Measurements from ENCODE around the gene ADGRV1.
"Not testable (repeated sequence)": the region's sequence is repeated elsewhere in the genome, so short reads cannot be mapped to it uniquely, and the experiment has no call there.

ADGRV1 gene

GRCh38 chr5:90581956-90582355 lies 23.4 kb downstream of the ADGRV1 start:
- Histone ChIP-seq H3K4me1 (ENCODE audit: control insufficient read depth, insufficient read depth, low read length) (no peaks in the 10 kb centered on the region), H3K4me3 (ENCODE audit: low read length) (no peak overlapping the region), H3K9me3 (ENCODE audit: control insufficient read depth, low read length) (no peaks in the 10 kb centered on the region), H3K36me3 (ENCODE audit: control insufficient read depth, insufficient read depth, low read length) (no peaks in the 10 kb centered on the region), H3K9ac (ENCODE audit: low read length) (no peak overlapping the region), H3K27me3 (ENCODE audit: control insufficient read depth, insufficient read depth, low read length) (no peaks in the 10 kb centered on the region)

GRCh38 chr5:90585337-90585986 lies 26.9 kb downstream of the ADGRV1 start:
- Histone ChIP-seq H3K4me1 (ENCODE audit: control insufficient read depth, insufficient read depth, low read length) (no peaks in the 10 kb centered on the region), H3K4me3 (ENCODE audit: low read length) (no peak overlapping the region), H3K36me3 (ENCODE audit: control insufficient read depth, insufficient read depth, low read length) (no peaks in the 10 kb centered on the region), H3K9ac (ENCODE audit: low read length) (no peak overlapping the region), H3K9me3 (ENCODE audit: control insufficient read depth, low read length) (no peaks in the 10 kb centered on the region), H3K27me3 (ENCODE audit: control insufficient read depth, insufficient read depth, low read length) (no peaks in the 10 kb centered on the region)

- no peaks in the 10 kb centered on the region for H3K4me1 ChIP-seq (ENCODE audit: control insufficient read depth, insufficient read depth, low read length)
- H3K9ac ChIP-seq (ENCODE audit: low read length) = no peak overlapping the region
- no peaks in the 10 kb centered on the region for H3K9me3 ChIP-seq (ENCODE audit: control insufficient read depth, low read length)
- H3K36me3 ChIP-seq (ENCODE audit: control insufficient read depth, insufficient read depth, low read length) = no peaks in the 10 kb centered on the region
- H3K27me3 ChIP-seq (ENCODE audit: control insufficient read depth, insufficient read depth, low read length) = no peaks in the 10 kb centered on the region
- no peak overlapping the region for H3K4me3 ChIP-seq (ENCODE audit: low read length)
Measured at GRCh38 chr5:90586469-90586868, 27.9 kb downstream of the ADGRV1 start.

- no peaks in the 10 kb centered on the region for H3K36me3 ChIP-seq (ENCODE audit: control insufficient read depth, insufficient read depth, low read length)
- H3K4me3 ChIP-seq (ENCODE audit: low read length) = no peak overlapping the region
- H3K4me1 ChIP-seq (ENCODE audit: control insufficient read depth, insufficient read depth, low read length) = no peaks in the 10 kb centered on the region
- no peaks in the 10 kb centered on the region for H3K27me3 ChIP-seq (ENCODE audit: control insufficient read depth, insufficient read depth, low read length)
- H3K9me3 ChIP-seq (ENCODE audit: control insufficient read depth, low read length) = no peaks in the 10 kb centered on the region
- H3K9ac ChIP-seq (ENCODE audit: low read length) = no peak overlapping the region
Measured at GRCh38 chr5:90590170-90590569, 31.6 kb downstream of the ADGRV1 start.

GRCh38 chr5:90593083-90593482 lies 34.5 kb downstream of the ADGRV1 start:
- H3K9me3 ChIP-seq (ENCODE audit: control insufficient read depth, low read length); H3K4me1 ChIP-seq (ENCODE audit: control insufficient read depth, insufficient read depth, low read length); H3K4me3 ChIP-seq (ENCODE audit: low read length); H3K9ac ChIP-seq (ENCODE audit: low read length); H3K27me3 ChIP-seq (ENCODE audit: control insufficient read depth, insufficient read depth, low read length); H3K36me3 ChIP-seq (ENCODE audit: control insufficient read depth, insufficient read depth, low read length): not testable (repeated sequence)

- H3K27me3 ChIP-seq (ENCODE audit: control insufficient read depth, insufficient read depth, low read length); H3K9ac ChIP-seq (ENCODE audit: low read length); H3K4me3 ChIP-seq (ENCODE audit: low read length); H3K4me1 ChIP-seq (ENCODE audit: control insufficient read depth, insufficient read depth, low read length); H3K9me3 ChIP-seq (ENCODE audit: control insufficient read depth, low read length); H3K36me3 ChIP-seq (ENCODE audit: control insufficient read depth, insufficient read depth, low read length): not testable (repeated sequence)
Measured at GRCh38 chr5:90595766-90596165, 37.2 kb downstream of the ADGRV1 start.

- H3K4me1 ChIP-seq (ENCODE audit: control insufficient read depth, insufficient read depth, low read length) = no peaks in the 10 kb centered on the region
- no peaks in the 10 kb centered on the region for H3K9me3 ChIP-seq (ENCODE audit: control insufficient read depth, low read length)
- no peaks in the 10 kb centered on the region for H3K36me3 ChIP-seq (ENCODE audit: control insufficient read depth, insufficient read depth, low read length)
- no peak overlapping the region for H3K9ac ChIP-seq (ENCODE audit: low read length)
- H3K27me3 ChIP-seq (ENCODE audit: control insufficient read depth, insufficient read depth, low read length) = no peaks in the 10 kb centered on the region
- no peak overlapping the region for H3K4me3 ChIP-seq (ENCODE audit: low read length)
Measured at GRCh38 chr5:90598293-90598692, 39.7 kb downstream of the ADGRV1 start.

GRCh38 chr5:90600307-90600706 lies 41.7 kb downstream of the ADGRV1 start:
- not testable (repeated sequence) for H3K9ac ChIP-seq (ENCODE audit: low read length); H3K4me3 ChIP-seq (ENCODE audit: low read length); H3K4me1 ChIP-seq (ENCODE audit: control insufficient read depth, insufficient read depth, low read length); H3K9me3 ChIP-seq (ENCODE audit: control insufficient read depth, low read length); H3K27me3 ChIP-seq (ENCODE audit: control insufficient read depth, insufficient read depth, low read length); H3K36me3 ChIP-seq (ENCODE audit: control insufficient read depth, insufficient read depth, low read length)

- H3K27me3 ChIP-seq (ENCODE audit: control insufficient read depth, insufficient read depth, low read length) = no peaks in the 10 kb centered on the region
- no peak overlapping the region for H3K4me3 ChIP-seq (ENCODE audit: low read length)
- H3K9me3 ChIP-seq (ENCODE audit: control insufficient read depth, low read length) = no peaks in the 10 kb centered on the region
- no peaks in the 10 kb centered on the region for H3K4me1 ChIP-seq (ENCODE audit: control insufficient read depth, insufficient read depth, low read length)
- no peaks in the 10 kb centered on the region for H3K36me3 ChIP-seq (ENCODE audit: control insufficient read depth, insufficient read depth, low read length)
- H3K9ac ChIP-seq (ENCODE audit: low read length) = no peak overlapping the region
Measured at GRCh38 chr5:90601468-90601867, 42.9 kb downstream of the ADGRV1 start.

- no peaks in the 10 kb centered on the region for H3K4me1 ChIP-seq (ENCODE audit: control insufficient read depth, insufficient read depth, low read length)
- H3K36me3 ChIP-seq (ENCODE audit: control insufficient read depth, insufficient read depth, low read length) = no peaks in the 10 kb centered on the region
- H3K27me3 ChIP-seq (ENCODE audit: control insufficient read depth, insufficient read depth, low read length) = no peaks in the 10 kb centered on the region
- H3K9ac ChIP-seq (ENCODE audit: low read length) = no peak overlapping the region
- H3K4me3 ChIP-seq (ENCODE audit: low read length) = no peak overlapping the region
- H3K9me3 ChIP-seq (ENCODE audit: control insufficient read depth, low read length) = no peaks in the 10 kb centered on the region
Measured at GRCh38 chr5:90602681-90603080, 44.1 kb downstream of the ADGRV1 start.

- Histone ChIP-seq H3K9me3 (ENCODE audit: control insufficient read depth, low read length) (no peaks in the 10 kb centered on the region), H3K27me3 (ENCODE audit: control insufficient read depth, insufficient read depth, low read length) (no peaks in the 10 kb centered on the region), H3K4me3 (ENCODE audit: low read length) (no peak overlapping the region), H3K4me1 (ENCODE audit: control insufficient read depth, insufficient read depth, low read length) (no peaks in the 10 kb centered on the region), H3K36me3 (ENCODE audit: control insufficient read depth, insufficient read depth, low read length) (no peaks in the 10 kb centered on the region), H3K9ac (ENCODE audit: low read length) (no peak overlapping the region)
Measured at GRCh38 chr5:90606539-90606938, 47.9 kb downstream of the ADGRV1 start.

GRCh38 chr5:90612919-90613318 lies 54.3 kb downstream of the ADGRV1 start:
- H3K9me3 ChIP-seq (ENCODE audit: control insufficient read depth, low read length) = no peaks in the 10 kb centered on the region
- no peaks in the 10 kb centered on the region for H3K27me3 ChIP-seq (ENCODE audit: control insufficient read depth, insufficient read depth, low read length)
- H3K4me3 ChIP-seq (ENCODE audit: low read length) = no peak overlapping the region
- H3K9ac ChIP-seq (ENCODE audit: low read length) = no peak overlapping the region
- no peaks in the 10 kb centered on the region for H3K4me1 ChIP-seq (ENCODE audit: control insufficient read depth, insufficient read depth, low read length)
- H3K36me3 ChIP-seq (ENCODE audit: control insufficient read depth, insufficient read depth, low read length) = no peaks in the 10 kb centered on the region

GRCh38 chr5:90613459-90613858 lies 54.9 kb downstream of the ADGRV1 start:
- no peaks in the 10 kb centered on the region for H3K36me3 ChIP-seq (ENCODE audit: control insufficient read depth, insufficient read depth, low read length)
- no peak overlapping the region for H3K9ac ChIP-seq (ENCODE audit: low read length)
- H3K27me3 ChIP-seq (ENCODE audit: control insufficient read depth, insufficient read depth, low read length) = no peaks in the 10 kb centered on the region
- no peaks in the 10 kb centered on the region for H3K4me1 ChIP-seq (ENCODE audit: control insufficient read depth, insufficient read depth, low read length)
- no peak overlapping the region for H3K4me3 ChIP-seq (ENCODE audit: low read length)
- H3K9me3 ChIP-seq (ENCODE audit: control insufficient read depth, low read length) = no peaks in the 10 kb centered on the region
